ENCODE results near the gene MTOR. TPM values are rescaled to one million over a fixed set of nuclear protein-coding genes. Genes with fewer than 3 reads are reported as not detected.
"Not testable (repeated sequence)": the region's sequence is repeated elsewhere in the genome, so short reads cannot be mapped to it uniquely, and the experiment has no call there.

Gene MTOR
- total RNA-seq, 1 donor from 2014 or later, result 67.2 TPM

DNA sequence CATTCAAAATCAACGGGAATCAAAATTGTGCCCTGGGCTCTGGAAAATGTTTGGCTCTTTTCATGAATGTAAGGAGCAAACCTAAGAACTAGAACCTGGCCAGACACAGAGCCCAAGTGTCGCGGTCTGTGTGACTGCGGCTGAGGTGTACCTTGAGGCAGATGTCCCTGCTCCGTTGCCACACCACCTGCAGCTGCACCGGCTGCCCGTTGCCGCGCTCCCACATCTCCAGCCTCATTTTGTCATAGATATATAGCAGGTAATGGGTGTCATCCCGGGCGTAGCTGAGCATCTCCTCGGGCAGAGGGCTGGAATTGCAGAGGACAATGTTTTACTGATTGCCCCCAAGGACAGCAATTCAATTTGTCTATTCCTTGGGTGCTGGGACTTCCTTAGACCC is 181.4 kb downstream of the MTOR start:
- H3K9me3 Mint-ChIP-seq, result no peaks in the 10 kb centered on the region
- H3K27me3 Mint-ChIP-seq (ENCODE audit: low read depth), result no peaks in the 10 kb centered on the region
- no peak for TF ChIP-seq CTCF (conservative IDR thresholded peaks at IDR 0.05)
- peaks cover 27% of the 10 kb centered on the region for H3K36me3 Mint-ChIP-seq (ENCODE audit: low read depth)
- no peak overlapping the region for H3K27ac Mint-ChIP-seq (ENCODE audit: unreplicated experiment)
- DNase-seq (ENCODE audit: low read depth, low spot score), result no peak
- H3K4me3 Mint-ChIP-seq, result no peak overlapping the region
- H3K4me1 Mint-ChIP-seq, result no peaks in the 10 kb centered on the region

DNA sequence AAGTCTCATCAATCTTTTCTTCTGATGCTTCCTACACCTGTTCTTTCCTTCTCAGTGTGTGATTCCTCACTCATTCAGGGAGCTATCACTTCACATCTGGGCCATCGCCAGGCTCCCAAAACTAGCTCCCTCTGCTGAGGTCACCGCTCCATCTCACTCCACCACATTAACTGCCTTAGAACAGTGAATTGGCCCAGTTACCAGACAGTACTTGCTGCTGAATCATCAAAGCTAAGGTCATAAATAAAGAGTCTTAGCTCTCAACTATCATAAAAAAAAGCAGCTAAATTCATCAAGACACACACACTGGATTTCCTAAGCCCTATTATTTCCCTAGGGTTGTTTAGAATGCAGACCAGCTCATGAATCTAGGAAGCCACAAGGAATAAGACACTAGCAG is 183.7 kb downstream of the MTOR start:
- Mint-ChIP-seq H3K36me3 (ENCODE audit: low read depth) (peaks cover 12% of the 10 kb centered on the region), H3K4me1 (no peaks in the 10 kb centered on the region), H3K4me3 (no peak overlapping the region), H3K27me3 (ENCODE audit: low read depth) (no peaks in the 10 kb centered on the region), H3K27ac (ENCODE audit: unreplicated experiment) (peak overlapping the region; percentile 95), H3K9me3 (no peaks in the 10 kb centered on the region)
- TF ChIP-seq CTCF (conservative IDR thresholded peaks at IDR 0.05), result no peak
- no peak for DNase-seq (ENCODE audit: low read depth, low spot score)

GRCh38 chr1:11073398-11073797 is 189.0 kb downstream of the MTOR start:
- not testable (repeated sequence) for H3K27ac Mint-ChIP-seq (ENCODE audit: unreplicated experiment); H3K27me3 Mint-ChIP-seq (ENCODE audit: low read depth); H3K4me1 Mint-ChIP-seq; H3K4me3 Mint-ChIP-seq; H3K9me3 Mint-ChIP-seq; DNase-seq (ENCODE audit: low read depth, low spot score)
- peaks cover 15% of the 10 kb centered on the region for H3K36me3 Mint-ChIP-seq (ENCODE audit: low read depth)

DNA sequence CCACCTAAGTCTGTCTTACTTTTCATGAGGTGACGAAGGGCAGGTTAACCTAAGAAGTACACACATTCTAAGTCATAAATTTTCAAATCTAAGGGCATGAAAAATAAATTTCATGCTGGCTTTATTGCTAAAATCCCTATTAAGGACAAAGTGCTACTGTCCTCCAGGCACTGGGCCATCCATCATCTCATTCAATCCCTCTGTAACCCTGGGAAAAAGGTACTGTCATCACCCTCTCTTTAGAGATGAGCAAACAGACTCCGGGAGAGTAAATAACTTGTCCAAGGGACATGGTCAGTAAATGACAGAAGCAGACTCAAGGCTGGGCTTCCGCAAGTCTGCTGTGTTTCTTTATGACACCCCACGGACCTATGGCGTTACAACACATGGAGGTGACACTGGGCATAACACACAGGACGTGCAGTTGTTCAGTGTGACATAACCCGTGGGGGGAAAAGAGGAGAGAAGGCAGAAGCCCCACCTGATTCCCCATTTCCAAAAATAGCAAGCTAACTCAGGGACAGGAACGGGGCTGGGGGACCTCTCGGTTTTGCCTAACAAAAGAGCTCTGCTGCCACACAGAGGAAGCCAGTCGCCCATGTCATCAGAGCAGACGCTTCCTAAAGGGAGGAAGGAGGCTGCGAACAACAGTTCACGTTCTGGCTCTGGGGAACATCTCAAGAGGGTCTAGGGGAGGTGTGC is 190.0 kb downstream of the MTOR start:
- Mint-ChIP-seq H3K36me3 (ENCODE audit: low read depth) (peaks cover 15% of the 10 kb centered on the region), H3K9me3 (no peaks in the 10 kb centered on the region), H3K4me1 (peaks cover 3% of the 10 kb centered on the region), H3K27me3 (ENCODE audit: low read depth) (no peaks in the 10 kb centered on the region), H3K27ac (ENCODE audit: unreplicated experiment) (peak overlapping the region; percentile 27), H3K4me3 (no peak overlapping the region)
- TF ChIP-seq CTCF (conservative IDR thresholded peaks at IDR 0.05), result no peak
- no peak for DNase-seq (ENCODE audit: low read depth, low spot score)

- no peak for TF ChIP-seq CTCF (conservative IDR thresholded peaks at IDR 0.05)
- H3K9me3 Mint-ChIP-seq, result no peaks in the 10 kb centered on the region
- peak overlapping the region; percentile 58 for H3K27ac Mint-ChIP-seq (ENCODE audit: unreplicated experiment)
- DNase-seq (ENCODE audit: low read depth, low spot score), result no peak
- peaks cover 3% of the 10 kb centered on the region for H3K4me1 Mint-ChIP-seq
- peaks cover 17% of the 10 kb centered on the region for H3K36me3 Mint-ChIP-seq (ENCODE audit: low read depth)
- H3K4me3 Mint-ChIP-seq, result no peak overlapping the region
- no peaks in the 10 kb centered on the region for H3K27me3 Mint-ChIP-seq (ENCODE audit: low read depth)
Observed at GRCh38 chr1:11071463-11072215, 190.7 kb downstream of the MTOR start.

DNA sequence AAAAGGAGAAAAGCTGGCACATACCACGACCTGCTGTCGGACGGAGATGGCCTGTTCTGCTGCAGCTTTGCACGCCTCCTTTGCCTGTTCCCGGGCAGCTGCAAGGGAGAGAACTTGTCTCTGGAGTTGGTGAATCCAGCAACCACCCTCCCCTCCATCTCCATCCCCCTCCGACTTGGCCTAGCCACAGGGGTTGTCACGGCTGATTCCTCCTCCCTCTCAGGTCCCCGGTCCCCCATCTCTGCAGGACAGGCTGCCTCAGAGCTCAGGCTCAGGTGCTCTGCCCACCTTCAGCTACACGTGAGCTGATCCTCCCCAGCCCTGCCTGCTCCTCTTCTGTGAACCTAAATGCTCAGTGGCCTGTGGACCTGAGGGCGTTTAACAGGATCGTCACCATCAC is 191.5 kb downstream of the MTOR start:
- Mint-ChIP-seq H3K27ac (ENCODE audit: unreplicated experiment) (no peak overlapping the region), H3K36me3 (ENCODE audit: low read depth) (peaks cover 22% of the 10 kb centered on the region), H3K4me1 (peaks cover 3% of the 10 kb centered on the region), H3K9me3 (no peaks in the 10 kb centered on the region), H3K27me3 (ENCODE audit: low read depth) (no peaks in the 10 kb centered on the region), H3K4me3 (no peak overlapping the region)
- TF ChIP-seq CTCF (conservative IDR thresholded peaks at IDR 0.05), result no peak
- no peak for DNase-seq (ENCODE audit: low read depth, low spot score)
